ENCODE measurements around the gene ZNF415. TPM values are rescaled to one million over a fixed set of nuclear protein-coding genes. Genes with fewer than 3 reads are reported as not detected.

ZNF415 gene
- 10 to 100 TPM in 2 of 3 donors, 1 to 10 TPM in 1; 4.3 to 17.7 (median 14.1) TPM for total RNA-seq

GRCh38 chr19:53132141-53132991, at the start of gene ZNF415:
ZNF415 (minus strand) TSS chr19:53132910; CDS start chr19:53122676, 10,234 bp downstream.
- Histone ChIP-seq H3K4me1 (peaks cover 3 to 8% of the 10 kb centered on the region in 2 donors), H3K4me3 (peak within 1 kb of the TSS; percentile 46 to 89 (median 82)), H3K36me3 (no peaks in the 10 kb centered on the region), H3K27ac (peak within 1 kb of the TSS; percentile 73 to 88), H3K27me3 (no peaks in the 10 kb centered on the region), H3K9me3 (peaks cover 0 to 6% of the 10 kb centered on the region in 2 donors)
- intact Hi-C loops (cut with DNase I; ENCODE audit: low total_unique reads): no loop called here
- peak; percentile 75 to 82 for DNase-seq (ENCODE audit: low spot score in 2 of 2)
- no peak for TF ChIP-seq POLR2A (IDR thresholded peaks at IDR 0.05)
- peak in 1 of 3 donors; percentile 18 for TF ChIP-seq POLR2AphosphoS5 (IDR thresholded peaks at IDR 0.05)
- no peak for TF ChIP-seq CTCF (IDR thresholded peaks at IDR 0.05)

GRCh38 chr19:53182202-53182601, 49.5 kb upstream of the ZNF415 start:
- no peaks in the 10 kb centered on the region for H3K36me3 ChIP-seq
- intact Hi-C loops (cut with DNase I; ENCODE audit: low total_unique reads): no loop called here
- no peak for DNase-seq (ENCODE audit: low spot score in 2 of 2)
- H3K27me3 ChIP-seq: no peaks in the 10 kb centered on the region
- no peak overlapping the region for H3K27ac ChIP-seq
- TF ChIP-seq POLR2AphosphoS5 (IDR thresholded peaks at IDR 0.05): no peak
- no peak for TF ChIP-seq POLR2A (IDR thresholded peaks at IDR 0.05)
- no peak for TF ChIP-seq CTCF (IDR thresholded peaks at IDR 0.05)
- no peak overlapping the region for H3K4me3 ChIP-seq
- H3K9me3 ChIP-seq: peaks cover 0 to 5% of the 10 kb centered on the region in 2 donors
- no peaks in the 10 kb centered on the region for H3K4me1 ChIP-seq

- Histone ChIP-seq H3K4me1 (no peaks in the 10 kb centered on the region), H3K36me3 (no peaks in the 10 kb centered on the region), H3K27ac (no peak overlapping the region), H3K4me3 (no peak overlapping the region), H3K27me3 (no peaks in the 10 kb centered on the region), H3K9me3 (peaks cover 5% of the 10 kb centered on the region in 2 donors)
- intact Hi-C loops (cut with DNase I; ENCODE audit: low total_unique reads): no loop called here
- no peak for DNase-seq (ENCODE audit: low spot score in 2 of 2)
- TF ChIP-seq POLR2A (IDR thresholded peaks at IDR 0.05) (no peak), CTCF (IDR thresholded peaks at IDR 0.05) (no peak), POLR2AphosphoS5 (IDR thresholded peaks at IDR 0.05) (no peak)
These were observed 45.3 kb upstream of the ZNF415 start for GRCh38 chr19:53177986-53178385.

- TF ChIP-seq POLR2AphosphoS5 (IDR thresholded peaks at IDR 0.05): no peak
- TF ChIP-seq POLR2A (IDR thresholded peaks at IDR 0.05): no peak
- TF ChIP-seq CTCF (IDR thresholded peaks at IDR 0.05): no peak
- Histone ChIP-seq H3K4me3 (no peak overlapping the region), H3K9me3 (peaks cover 5 to 25% of the 10 kb centered on the region in 2 donors), H3K4me1 (no peaks in the 10 kb centered on the region), H3K27ac (no peak overlapping the region), H3K27me3 (no peaks in the 10 kb centered on the region), H3K36me3 (no peaks in the 10 kb centered on the region)
- intact Hi-C loops (cut with DNase I; ENCODE audit: low total_unique reads): no loop called here
- no peak for DNase-seq (ENCODE audit: low spot score in 2 of 2)
These were observed 40.2 kb upstream of the ZNF415 start for GRCh38 chr19:53172889-53173288.

- Histone ChIP-seq H3K27ac (no peak overlapping the region), H3K9me3 (peaks cover 31 to 70% of the 10 kb centered on the region in 2 donors), H3K36me3 (peaks cover 6% of the 10 kb centered on the region), H3K4me1 (no peaks in the 10 kb centered on the region), H3K4me3 (no peak overlapping the region), H3K27me3 (no peaks in the 10 kb centered on the region)
- no peak for TF ChIP-seq CTCF (IDR thresholded peaks at IDR 0.05)
- no peak for TF ChIP-seq POLR2A (IDR thresholded peaks at IDR 0.05)
- no peak for TF ChIP-seq POLR2AphosphoS5 (IDR thresholded peaks at IDR 0.05)
- intact Hi-C loops (cut with DNase I; ENCODE audit: low total_unique reads): no loop called here
- no peak for DNase-seq (ENCODE audit: low spot score in 2 of 2)
These were observed 33.0 kb upstream of the ZNF415 start for GRCh38 chr19:53165691-53166091.
